Tibial nerve (tissue), 4 donors: ENCODE measurements around the gene MSI2. TPM values are rescaled to one million over a fixed set of nuclear protein-coding genes. Genes with fewer than 3 reads are reported as not detected.

ENCODE experiments used
- DNase-seq, 2 donors: peaks; one replicate each; pipeline ENCODE4 v3.0.0-alpha.2; 2019; ENCODE audit warnings: low spot score in 2 of 2
- H3K27ac ChIP-seq, 4 donors: fragments of 200-600 bp; sonication (generic) in 3 of 4; one replicate each; pipeline ENCODE4 v1.5.1; 2017 to 2019; ENCODE audit warnings: mild to moderate bottlenecking in 1 of 4
- H3K27me3 ChIP-seq, 2 donors: fragments of 200-600 bp; sonication (generic) in 1 of 2; one replicate each; pipeline versions ENCODE4 v1.5.1 to v1.6.0; 2017 to 2019
- H3K36me3 ChIP-seq, 3 donors: fragments of 200-600 bp; sonication (generic); one replicate each; pipeline ENCODE4 v1.5.1; 2018 to 2019
- H3K4me1 ChIP-seq, 4 donors: fragments of 200-600 bp; sonication (generic) in 3 of 4; one replicate each; pipeline ENCODE4 v1.5.1; 2017 to 2019
- H3K4me3 ChIP-seq, 4 donors: fragments of 200-600 bp; sonication (generic) in 3 of 4; one replicate each; pipeline ENCODE4 v1.5.1; 2017 to 2019; ENCODE audit warnings: mild to moderate bottlenecking in 1 of 4, moderate library complexity in 1 of 4
- H3K9me3 ChIP-seq, 4 donors: fragments of 200-600 bp; sonication (generic) in 3 of 4; one replicate each; pipeline ENCODE4 v1.5.1; 2017 to 2019
- CTCF ChIP-seq, 5 experiments: fragments of 200-600 bp in 3 of 5; fragments of 450-650 bp in 2 of 5; sonication (generic) in 3 of 5; IDR thresholded peaks; one replicate each; pipeline ENCODE4 v1.5.1; 2016 to 2019; ENCODE audit warnings: antibody characterized with exemption in 5 of 5, mild to moderate bottlenecking in 3 of 5, moderate library complexity in 2 of 5
- EP300 ChIP-seq, 2 donors: sonication (generic); formaldehyde crosslinking; IDR thresholded peaks; one replicate each; pipeline ENCODE4 v1.6.1; 2017; ENCODE audit warnings: antibody characterized with exemption in 2 of 2, mild to moderate bottlenecking in 1 of 2
- POLR2A ChIP-seq, 2 donors: fragments of 450-650 bp; IDR thresholded peaks; one replicate each; pipeline ENCODE4 v1.6.1; 2017; ENCODE audit warnings: antibody characterized with exemption in 2 of 2, mild to moderate bottlenecking in 2 of 2, moderate library complexity in 2 of 2
- WGBS, 2 donors: methylation state at CpG; one replicate each; pipeline ENCODE4 v1.1.5; 2018; 5-methylcytosine and 5-hydroxymethylcytosine counted together
- total RNA-seq, 4 donors: library from RNA; depleted of rRNA; stranded (reverse); fragments of >200 nt; gene quantifications; one replicate each; pipeline ENCODE4 v1.1.0, GENCODE V29; 2016

MSI2 gene
- total RNA-seq, 4 donors from 2014 or later: 11.5 to 18.3 (median 14.2) TPM

- H3K4me1 ChIP-seq: peaks cover 0 to 9% (median 0%) of the 10 kb centered on the region in 4 donors
- H3K4me3 ChIP-seq: no peak overlapping the region
- H3K36me3 ChIP-seq: no peaks in the 10 kb centered on the region
- 88 to 93% methylated on average over 3 of the region's 3 CpGs for WGBS, 2 donors
- no peak for TF ChIP-seq EP300 (IDR thresholded peaks at IDR 0.05)
- no peak for TF ChIP-seq POLR2A (IDR thresholded peaks at IDR 0.05)
- TF ChIP-seq CTCF (IDR thresholded peaks at IDR 0.05): no peak
- no peak for DNase-seq
- H3K9me3 ChIP-seq: no peaks in the 10 kb centered on the region
- no peak overlapping the region for H3K27ac ChIP-seq
- H3K27me3 ChIP-seq: no peaks in the 10 kb centered on the region
Measured at GRCh38 chr17:57284583-57284982, 28.3 kb downstream of the MSI2 start.

GRCh38 chr17:57284984-57285646 is 28.8 kb downstream of the MSI2 start:
- Histone ChIP-seq H3K9me3 (no peaks in the 10 kb centered on the region), H3K27ac (no peak overlapping the region), H3K36me3 (no peaks in the 10 kb centered on the region), H3K27me3 (no peaks in the 10 kb centered on the region), H3K4me3 (no peak overlapping the region), H3K4me1 (peaks cover 0 to 9% (median 0%) of the 10 kb centered on the region in 4 donors)
- no peak for DNase-seq
- TF ChIP-seq POLR2A (IDR thresholded peaks at IDR 0.05): no peak
- no peak for TF ChIP-seq CTCF (IDR thresholded peaks at IDR 0.05)
- no peak for TF ChIP-seq EP300 (IDR thresholded peaks at IDR 0.05)
- WGBS, 2 donors: 60 to 71% methylated on average over 13 of the region's 13 CpGs

GRCh38 chr17:57285701-57286100 is 29.4 kb downstream of the MSI2 start:
- WGBS, 2 donors: 59 to 65% methylated on average over 5 of the region's 5 CpGs
- no peak for DNase-seq
- no peak overlapping the region for H3K4me3 ChIP-seq
- no peaks in the 10 kb centered on the region for H3K36me3 ChIP-seq
- no peaks in the 10 kb centered on the region for H3K9me3 ChIP-seq
- TF ChIP-seq EP300 (IDR thresholded peaks at IDR 0.05) (no peak), POLR2A (IDR thresholded peaks at IDR 0.05) (no peak), CTCF (IDR thresholded peaks at IDR 0.05) (no peak)
- H3K27ac ChIP-seq: no peak overlapping the region
- H3K27me3 ChIP-seq: no peaks in the 10 kb centered on the region
- H3K4me1 ChIP-seq: peaks cover 0 to 9% (median 0%) of the 10 kb centered on the region in 4 donors

DNA sequence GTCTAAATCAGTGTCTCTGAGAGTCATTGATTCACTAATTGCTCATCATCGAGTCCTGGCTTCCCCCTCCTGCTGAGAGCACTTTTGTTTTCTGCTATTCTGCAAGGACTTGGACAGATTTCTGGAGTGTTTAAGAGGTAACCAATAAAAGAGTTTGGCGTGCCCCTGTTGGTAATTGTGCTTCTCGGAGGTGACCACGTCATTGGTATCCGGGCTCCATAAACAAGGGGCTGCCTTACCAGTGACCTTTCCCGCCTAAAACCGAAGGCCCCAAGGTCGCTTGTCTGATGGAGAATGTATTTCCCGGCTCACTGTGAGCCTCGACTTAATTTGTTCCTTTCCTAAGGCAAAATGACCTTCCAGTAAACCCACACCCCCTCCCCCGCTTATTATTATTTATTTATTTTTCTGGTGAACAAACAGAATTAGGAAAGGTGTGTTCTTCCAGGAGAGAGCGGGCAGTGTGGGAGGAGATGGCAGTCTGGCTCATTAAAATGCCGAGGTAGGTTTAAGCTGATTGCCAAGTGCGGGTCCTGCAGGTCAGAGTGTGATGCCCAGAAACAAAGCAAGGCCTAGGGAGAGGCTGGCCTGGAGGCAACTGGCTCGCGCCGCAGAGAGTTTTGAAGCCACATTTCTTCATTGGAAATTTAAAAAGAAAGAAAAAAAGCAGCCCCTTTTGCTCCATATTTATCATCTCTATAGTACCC is 30.2 kb downstream of the MSI2 start:
- no peaks in the 10 kb centered on the region for H3K36me3 ChIP-seq
- DNase-seq: no peak
- no peak overlapping the region for H3K27ac ChIP-seq
- no peaks in the 10 kb centered on the region for H3K9me3 ChIP-seq
- no peak overlapping the region for H3K4me3 ChIP-seq
- peaks cover 0 to 9% (median 0%) of the 10 kb centered on the region in 4 donors for H3K4me1 ChIP-seq
- TF ChIP-seq CTCF (IDR thresholded peaks at IDR 0.05): no peak
- TF ChIP-seq EP300 (IDR thresholded peaks at IDR 0.05): no peak
- TF ChIP-seq POLR2A (IDR thresholded peaks at IDR 0.05): no peak
- WGBS, 2 donors: 75% methylated on average over 17 of the region's 17 CpGs
- H3K27me3 ChIP-seq: no peaks in the 10 kb centered on the region

DNA sequence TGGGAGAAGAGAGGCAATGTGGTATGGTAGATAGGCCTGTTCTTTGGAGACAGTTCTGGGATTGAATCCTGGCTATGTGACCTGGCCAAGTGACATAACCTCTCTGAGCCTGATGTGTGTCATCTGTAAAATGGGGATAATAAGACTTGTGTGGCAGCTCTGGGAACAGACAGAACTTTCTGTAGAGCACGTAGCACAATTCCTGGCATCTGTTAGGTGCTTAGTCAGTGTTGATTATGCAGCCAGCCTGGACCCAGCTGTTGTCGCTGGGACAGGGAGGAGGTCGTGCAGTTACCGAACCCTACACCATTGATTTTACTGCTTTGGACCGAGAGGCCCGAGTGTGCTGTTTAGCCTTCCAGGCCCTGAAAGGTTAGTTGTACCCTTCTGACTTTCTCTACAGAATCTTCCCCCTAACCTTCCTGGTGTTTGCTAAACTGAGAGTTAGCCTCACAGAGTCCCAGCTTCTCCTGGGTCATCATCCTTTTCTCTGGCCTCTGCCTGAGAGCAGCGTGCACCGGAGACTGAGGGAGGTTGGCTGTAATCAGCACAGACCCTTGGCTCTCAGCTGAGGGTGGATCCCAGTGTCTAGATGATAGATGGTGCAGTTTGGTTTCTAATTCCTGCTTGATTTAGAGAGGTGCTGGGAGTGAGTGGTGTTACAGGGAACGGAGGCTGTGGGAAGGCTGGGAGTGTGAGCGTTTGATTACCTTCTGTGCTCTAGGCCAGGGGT is 31.9 kb downstream of the MSI2 start:
- 71 to 81% methylated on average over 10 of the region's 10 CpGs for WGBS, 2 donors
- Histone ChIP-seq H3K4me1 (peaks cover 0 to 9% (median 0%) of the 10 kb centered on the region in 4 donors), H3K27ac (no peak overlapping the region), H3K4me3 (no peak overlapping the region), H3K9me3 (no peaks in the 10 kb centered on the region), H3K36me3 (no peaks in the 10 kb centered on the region), H3K27me3 (no peaks in the 10 kb centered on the region)
- DNase-seq: no peak
- TF ChIP-seq POLR2A (IDR thresholded peaks at IDR 0.05) (no peak), EP300 (IDR thresholded peaks at IDR 0.05) (no peak), CTCF (IDR thresholded peaks at IDR 0.05) (no peak)
